Hepatocyte (in vitro differentiated cells): ENCODE results near the gene CYTH4. TPM values are rescaled to one million over a fixed set of nuclear protein-coding genes. Genes with fewer than 3 reads are reported as not detected.

ENCODE experiments used
- DNase-seq: peaks from one replicate; pipeline ENCODE4 v3.0.0-alpha.2; 2016; ENCODE audit warnings: low spot score
- H2AFZ ChIP-seq: fragments of 200-600 bp; sonication (generic); 2 replicates; pipeline ENCODE4 v1.6.0; 2016; ENCODE audit warnings: antibody characterized with exemption, mild to moderate bottlenecking
- H3K27ac ChIP-seq: fragments of 200-600 bp; sonication (generic); 2 replicates; pipeline ENCODE4 v1.5.1; 2016; ENCODE audit warnings: mild to moderate bottlenecking
- H3K27me3 ChIP-seq: fragments of 200-600 bp; sonication (generic); 2 replicates; pipeline ENCODE4 v1.6.1; 2016
- H3K36me3 ChIP-seq: fragments of 200-600 bp; sonication (generic); replicated peaks from 2 replicates; pipeline ENCODE4 v1.5.1; 2016; ENCODE audit warnings: low read depth; ENCODE audit not compliant: insufficient read depth
- H3K4me1 ChIP-seq: fragments of 200-600 bp; sonication (generic); 2 replicates; pipeline ENCODE4 v1.5.1; 2016; ENCODE audit warnings: mild to moderate bottlenecking, moderate library complexity; ENCODE audit not compliant: insufficient read depth
- H3K4me2 ChIP-seq: fragments of 200-600 bp; sonication (generic); 2 replicates; pipeline ENCODE4 v1.6.0; 2016
- H3K4me3 ChIP-seq: fragments of 200-600 bp; sonication (generic); 2 replicates; pipeline ENCODE4 v1.5.1; 2016; ENCODE audit warnings: mild to moderate bottlenecking
- H3K79me2 ChIP-seq: fragments of 200-600 bp; sonication (generic); 2 replicates; pipeline ENCODE4 v1.6.0; 2017; ENCODE audit warnings: mild to moderate bottlenecking
- H3K9me2 ChIP-seq: fragments of 200-600 bp; sonication (generic); replicated peaks from 2 replicates; pipeline ENCODE4 v1.6.0; 2017; ENCODE audit warnings: mild to moderate bottlenecking; ENCODE audit not compliant: insufficient read depth
- H3K9me3 ChIP-seq: fragments of 200-600 bp; sonication (generic); 2 replicates; pipeline ENCODE4 v1.5.1; 2016; ENCODE audit warnings: low read depth, mild to moderate bottlenecking
- H4K20me1 ChIP-seq: fragments of 200-600 bp; sonication (generic); 2 replicates; pipeline ENCODE4 v1.6.0; 2016; ENCODE audit warnings: mild to moderate bottlenecking; ENCODE audit not compliant: insufficient read depth, poor library complexity, severe bottlenecking
- CTCF ChIP-seq: fragments of 200-600 bp; sonication (generic); IDR thresholded peaks from 2 replicates; pipeline ENCODE4 v1.5.1; 2016; ENCODE audit warnings: antibody characterized with exemption, mild to moderate bottlenecking; ENCODE audit not compliant: poor library complexity
- EZH2 ChIP-seq: fragments of 200-600 bp; sonication (generic); IDR thresholded peaks from 2 replicates; pipeline ENCODE4 v1.6.1; 2016; ENCODE audit warnings: antibody characterized with exemption, mild to moderate bottlenecking, borderline replicate concordance
- EZH2phosphoT487 ChIP-seq: fragments of 200-600 bp; sonication (generic); IDR thresholded peaks from one replicate; pipeline ENCODE4 v1.6.1; 2018; ENCODE audit warnings: antibody characterized with exemption, mild to moderate bottlenecking, low read depth, moderate library complexity; ENCODE audit not compliant: unreplicated experiment, severe bottlenecking
- WGBS: methylation state at CpG from one replicate; pipeline ENCODE4 v1.1.6; 2016; ENCODE audit warnings: low lambda C conversion rate; ENCODE audit errors: missing lambda C conversion rate; 5-methylcytosine and 5-hydroxymethylcytosine counted together
- polyA plus RNA-seq: library from polyadenylated mRNA; unstranded; fragments of >200 nt; fragmentation: Nextera tagmentation; extraction: Ambion mirVana; gene quantifications from 2 replicates; pipeline ENCODE4 v1.2.1, GENCODE V29; 2016
- total RNA-seq: library from RNA; depleted of rRNA; stranded (reverse); fragments of >200 nt; gene quantifications from 2 replicates; pipeline ENCODE4 v1.2.3, GENCODE V29; 2014

The CYTH4 gene
- total and polyA plus RNA-seq, 2 experiments from 2014 or later: 0.57 to 0.94 TPM

GRCh38 chr22:37255558-37256006, 26.7 kb upstream of the CYTH4 start:
- Histone ChIP-seq H3K9me3 (no peaks in the 10 kb centered on the region), H2AFZ (no peak overlapping the region), H3K4me1 (peaks cover 15% of the 10 kb centered on the region), H3K79me2 (no peaks in the 10 kb centered on the region), H3K27me3 (peaks cover 4% of the 10 kb centered on the region), H3K4me2 (no peak overlapping the region), H3K36me3 (no peaks in the 10 kb centered on the region), H3K9me2 (no peaks in the 10 kb centered on the region), H3K27ac (no peak overlapping the region), H4K20me1 (no peaks in the 10 kb centered on the region), H3K4me3 (no peak overlapping the region)
- TF ChIP-seq EZH2phosphoT487 (no peak), CTCF (no peak), EZH2 (no peak)
- DNase-seq: no peak

GRCh38 chr22:37256075-37256726, 26.1 kb upstream of the CYTH4 start:
- Histone ChIP-seq H2AFZ (no peak overlapping the region), H3K27me3 (peaks cover 4% of the 10 kb centered on the region)
- 66% methylated on average over 10 of the region's 10 CpGs for WGBS

GRCh38 chr22:37258005-37258752, 24.1 kb upstream of the CYTH4 start:
- Histone ChIP-seq H3K27ac (no peak overlapping the region), H3K79me2 (no peaks in the 10 kb centered on the region), H3K36me3 (no peaks in the 10 kb centered on the region), H2AFZ (no peak overlapping the region), H3K9me2 (no peaks in the 10 kb centered on the region), H3K4me1 (peaks cover 15% of the 10 kb centered on the region), H3K4me3 (no peak overlapping the region), H4K20me1 (no peaks in the 10 kb centered on the region), H3K9me3 (no peaks in the 10 kb centered on the region), H3K4me2 (no peak overlapping the region), H3K27me3 (peaks cover 4% of the 10 kb centered on the region)
- TF ChIP-seq EZH2phosphoT487: no peak
- no peak for TF ChIP-seq EZH2
- TF ChIP-seq CTCF: no peak
- 77% methylated on average over 9 of the region's 9 CpGs for WGBS
- DNase-seq: no peak

More at GRCh38 chr22:37256075-37256726, 26.1 kb upstream of the CYTH4 start:
- TF ChIP-seq CTCF (no peak), EZH2phosphoT487 (no peak)
- no peaks in the 10 kb centered on the region for H3K79me2 ChIP-seq
- no peak overlapping the region for H3K27ac ChIP-seq
- H3K9me2 ChIP-seq: no peaks in the 10 kb centered on the region
- no peaks in the 10 kb centered on the region for H4K20me1 ChIP-seq
- no peak overlapping the region for H3K4me3 ChIP-seq
- no peaks in the 10 kb centered on the region for H3K36me3 ChIP-seq
- H3K9me3 ChIP-seq: no peaks in the 10 kb centered on the region
- H3K4me2 ChIP-seq: no peak overlapping the region
- peaks cover 15% of the 10 kb centered on the region for H3K4me1 ChIP-seq
- no peak for DNase-seq
